K562 (cell line): ENCODE measurements around the gene TMEM150A. TPM values are rescaled to one million over a fixed set of nuclear protein-coding genes. Genes with fewer than 3 reads are reported as not detected.

Experiments
- ATAC-seq: fragments of 200-7000 bp; cut with Tn5 transposase; 3 replicates; pipeline ENCODE4 v1.9.1; 2020; ENCODE audit warnings: moderate library complexity
- BruUV-seq: library from RNA; stranded (reverse); fragments of 400-500 nt; replicated peaks from 2 replicates; lab custom pipeline; 2021; lab: Mats Ljungman, UMichigan
- CTCF ChIA-PET: fragments of 300-600 bp; formaldehyde crosslinking; extraction: SDS; loops from one replicate; lab custom pipeline; 2021; ENCODE audit warnings: low intra/inter-chr PET ratio; lab: Yijun Ruan, JAX
- POLR2A ChIA-PET: fragments of 300-600, 350-650 bp; sonication (Branson Sonifier 250); formaldehyde crosslinking; extraction: SDS; loops from one replicate; lab custom pipeline; 2021; ENCODE audit warnings: antibody characterized with exemption, inconsistent platforms; lab: Yijun Ruan, JAX
- DNase-seq, 4 experiments: peaks; one replicate each; pipeline versions ENCODE4 v3.0.0 to v3.0.0-alpha.2; 2011 to 2018; ENCODE audit warnings: low spot score in 3 of 4, mixed read lengths in 3 of 4; ENCODE audit errors: extremely low read depth in 1 of 4
- FAIRE-seq: peaks from 2 replicates; lab custom pipeline; 2011; peaks lifted over from hg19 to GRCh38; lab: Jason Lieb, UNC
- H2AFZ ChIP-seq: 2 replicates; pipeline ENCODE4 v1.6.0; 2011; ENCODE audit warnings: low read depth, low read length, control low read depth, inconsistent platforms
- H3K27ac ChIP-seq: fragments of 200-600 bp; 3 replicates; pipeline ENCODE4 v1.8.0; 2011; ENCODE audit warnings: low read depth, mild to moderate bottlenecking, control low read depth, inconsistent platforms, low read length, moderate library complexity, mixed read lengths; ENCODE audit errors: extremely low read depth
- H3K27me3 ChIP-seq, 2 experiments: fragments of 300-600 bp in 1 of 2; 2 replicates in 1 of 2; 3 replicates in 1 of 2; pipeline versions ENCODE4 v1.6.0 to v1.8.0; 2011; ENCODE audit warnings: inconsistent platforms in 2 of 2, low read length in 2 of 2, mild to moderate bottlenecking in 1 of 2, mixed read lengths in 1 of 2, moderate library complexity in 1 of 2; ENCODE audit not compliant: control insufficient read depth in 2 of 2, insufficient read depth in 2 of 2
- H3K36me3 ChIP-seq: fragments of 300-600 bp; 3 replicates; pipeline ENCODE4 v1.8.0; 2011; ENCODE audit warnings: mild to moderate bottlenecking, low read length, inconsistent platforms; ENCODE audit not compliant: control insufficient read depth, insufficient read depth
- H3K4me1 ChIP-seq, 2 experiments: fragments of 200-600 bp in 1 of 2; replicated peaks in 1 of 2; 2 replicates in 1 of 2; 3 replicates in 1 of 2; pipeline versions ENCODE4 v1.5.1 to v1.8.0; 2011; ENCODE audit warnings: inconsistent platforms in 2 of 2, low read length in 2 of 2, mild to moderate bottlenecking in 1 of 2, mixed read lengths in 1 of 2, moderate library complexity in 1 of 2; ENCODE audit not compliant: control insufficient read depth in 2 of 2, insufficient read depth in 2 of 2
- H3K4me2 ChIP-seq: 2 replicates; pipeline ENCODE4 v1.6.1; 2011; ENCODE audit warnings: low read length, control low read depth, inconsistent platforms, mixed read lengths; ENCODE audit not compliant: insufficient read depth
- H3K4me3 ChIP-seq: fragments of 200-600 bp; sonication (generic), shearing (Covaris generic); 2 replicates; pipeline ENCODE4 v1.5.1; 2016; ENCODE audit warnings: control low read depth, inconsistent platforms
- H3K79me2 ChIP-seq: fragments of 200-600 bp; 3 replicates; pipeline ENCODE4 v1.8.0; 2011; ENCODE audit warnings: low read length, inconsistent platforms; ENCODE audit not compliant: control insufficient read depth, insufficient read depth
- H3K9ac ChIP-seq, 2 experiments: 2 replicates each; pipeline versions ENCODE4 v1.6.0 to v1.6.1; 2011; ENCODE audit warnings: low read depth in 2 of 2, low read length in 2 of 2, control low read depth in 1 of 2, inconsistent platforms in 1 of 2, mild to moderate bottlenecking in 1 of 2, mixed read lengths in 1 of 2; ENCODE audit not compliant: insufficient read depth in 1 of 2
- H3K9me1 ChIP-seq: one replicate; pipeline ENCODE4 v1.6.0; 2011; ENCODE audit warnings: inconsistent platforms, mild to moderate bottlenecking, low read length, moderate library complexity; ENCODE audit not compliant: control insufficient read depth, insufficient read depth
- H3K9me3 ChIP-seq: replicated peaks from 2 replicates; pipeline ENCODE4 v1.5.1; 2011; ENCODE audit warnings: low read depth, low read length, inconsistent platforms; ENCODE audit not compliant: control insufficient read depth, insufficient read depth
- H4K20me1 ChIP-seq: replicated peaks from 2 replicates; pipeline ENCODE4 v1.6.1; 2011; ENCODE audit warnings: low read length, inconsistent platforms, mixed read lengths; ENCODE audit not compliant: control insufficient read depth, insufficient read depth
- CBFA2T3 ChIP-seq: fragments of 450-650 bp; IDR thresholded peaks from 2 replicates; pipeline ENCODE4 v1.6.1; 2017
- DIDO1 ChIP-seq: fragments of 450-650 bp; IDR thresholded peaks from 2 replicates; pipeline ENCODE4 v1.6.1; 2016; ENCODE audit warnings: low read depth, missing biosample characterization, missing genetic modification characterization
- ERF ChIP-seq: fragments of 450-650 bp; formaldehyde crosslinking; IDR thresholded peaks from 2 replicates; pipeline ENCODE4 v1.4.0; 2020; ENCODE audit warnings: mild to moderate bottlenecking, mixed read lengths
- GATAD2A ChIP-seq: fragments of 450-650 bp; IDR thresholded peaks from 2 replicates; pipeline ENCODE4 v1.6.1; 2017
- GTF2A2 ChIP-seq: IDR thresholded peaks from 2 replicates; pipeline ENCODE4 v1.6.1; 2016; ENCODE audit warnings: mild to moderate bottlenecking, missing genetic modification characterization, missing compliant biosample characterization
- HEY1 ChIP-seq: fragments of 250-450 bp; sonication (Bioruptor Pico); IDR thresholded peaks from 2 replicates; pipeline ENCODE4 v1.5.0; 2020; ENCODE audit warnings: mild to moderate bottlenecking, moderate library complexity, borderline replicate concordance
- HNRNPLL ChIP-seq: fragments of 200-400 bp; formaldehyde crosslinking; IDR thresholded peaks from 2 replicates; pipeline ENCODE4 v1.6.1; 2017; ENCODE audit warnings: low read length, low read depth, mild to moderate bottlenecking; ENCODE audit not compliant: poor library complexity, severe bottlenecking
- IRF2 ChIP-seq: sonication (generic); formaldehyde crosslinking; IDR thresholded peaks from 2 replicates; pipeline ENCODE4 v1.8.1; 2022; ENCODE audit warnings: mild to moderate bottlenecking, missing genetic modification reagents
- L3MBTL2 ChIP-seq: fragments of 450-650 bp; IDR thresholded peaks from 2 replicates; pipeline ENCODE4 v1.6.1; 2016; ENCODE audit warnings: mild to moderate bottlenecking, moderate library complexity
- MED1 ChIP-seq: sonication (generic); formaldehyde crosslinking; IDR thresholded peaks from 2 replicates; pipeline ENCODE4 v1.8.1; 2023; ENCODE audit warnings: missing genetic modification reagents, borderline replicate concordance
- MEF2A ChIP-seq: IDR thresholded peaks from 2 replicates; pipeline ENCODE4 v1.6.1; 2011; ENCODE audit warnings: low read depth, mild to moderate bottlenecking, low read length, moderate library complexity; ENCODE audit not compliant: control insufficient read depth
- MYNN ChIP-seq, 2 experiments: sonication (generic); formaldehyde crosslinking in 1 of 2; IDR thresholded peaks; 2 replicates each; pipeline versions ENCODE4 v1.5.0 to v1.6.1; 2016 to 2020; ENCODE audit warnings: antibody characterized with exemption in 1 of 2, missing genetic modification reagents in 1 of 2
- NFIX ChIP-seq: fragments of 250-450 bp; sonication (Bioruptor Pico); IDR thresholded peaks from 2 replicates; pipeline ENCODE4 v1.4.0; 2020; ENCODE audit warnings: low read depth, mild to moderate bottlenecking, moderate library complexity
- TBP ChIP-seq: optimal IDR thresholded peaks from 2 replicates; pipeline ENCODE3; 2011; ENCODE audit warnings: low read depth, low read length, improper control_type of control experiment
- ZFP30 ChIP-seq: fragments of 250-450 bp; sonication (Bioruptor Pico); IDR thresholded peaks from 2 replicates; pipeline ENCODE4 v1.8.0; 2022; ENCODE audit warnings: moderate library complexity, mild to moderate bottlenecking, inconsistent platforms, borderline replicate concordance
- ZNF780A ChIP-seq: fragments of 250-450 bp; sonication (Bioruptor Pico); IDR thresholded peaks from 2 replicates; pipeline ENCODE4 v1.5.0; 2021; ENCODE audit warnings: mild to moderate bottlenecking
- whole genome bisulfite sequencing: fragments of 100-300 bp; shearing (Covaris generic); methylation state at CpG from one replicate; pipeline ENCODE4 v1.1.6; 2016; ENCODE audit warnings: low coverage, mixed read lengths; ENCODE audit not compliant: insufficient coverage; ENCODE audit errors: missing lambda C conversion rate; 5-methylcytosine and 5-hydroxymethylcytosine counted together
- in situ Hi-C: fragments of 300-500 bp; cut with MboI; formaldehyde crosslinking; loops from 4 replicates; pipeline ENCODE4 v1.15.0; 2018; ENCODE audit warnings: inconsistent platforms, mixed read lengths
- intact Hi-C: fragments of 100-400 bp; cut with micrococcal nuclease; formaldehyde crosslinking; loops from 2 replicates; pipeline ENCODE4 v1.14.2; 2022
- polyA plus RNA-seq, 8 experiments: library from polyadenylated mRNA; depleted of rRNA in 4 of 8; stranded (reverse) in 5 of 8; unstranded in 3 of 8; fragments of >200 nt; fragmentation: Nextera tagmentation in 2 of 8; fragmentation: Illumina TruSeq in 1 of 8; extraction: Ambion mirVana in 2 of 8; extraction: Trizol in 1 of 8; gene quantifications; 2 replicates each; pipeline versions ENCODE4 v1.2.1 to v1.2.3, GENCODE V29; 2011 to 2014; ENCODE audit warnings: inconsistent platforms in 1 of 8, missing spikeins in 1 of 8
- total RNA-seq, 7 experiments: library from RNA; depleted of rRNA in 6 of 7; stranded (reverse); fragments of >200 nt in 6 of 7; fragmentation: Illumina TruSeq in 2 of 7; extraction: Trizol in 2 of 7; gene quantifications; 2 replicates each; pipeline versions ENCODE4 v1.2.1 to v1.2.3, GENCODE V29; 2011 to 2021; ENCODE audit warnings: low replicate concordance in 1 of 7
- TF ChIP-seq, protein P1 (sequence below): fragments of 250-450 bp; sonication (Bioruptor Pico); IDR thresholded peaks from 2 replicates; pipeline ENCODE4 v1.8.0; 2022; ENCODE audit warnings: inconsistent platforms, mild to moderate bottlenecking, moderate library complexity, borderline replicate concordance
- TF ChIP-seq, protein P2 (sequence below), 2 experiments: fragments of 450-650 bp in 1 of 2; IDR thresholded peaks; 2 replicates each; pipeline ENCODE4 v1.6.1; 2011 to 2017; ENCODE audit warnings: low read depth in 2 of 2, antibody characterized with exemption in 1 of 2, borderline replicate concordance in 1 of 2, low read length in 1 of 2, mild to moderate bottlenecking in 1 of 2, mixed read lengths in 1 of 2; ENCODE audit not compliant: control insufficient read depth in 1 of 2

TMEM150A gene
- total and polyA plus RNA-seq, 9 of the 15 experiments (the other 6 are each of a cell fraction or from before 2014, with no cell fraction given) = 3.9 to 17.1 (median 8.4) TPM

- no peak for TF ChIP-seq L3MBTL2
- TF ChIP-seq, protein P1, sequence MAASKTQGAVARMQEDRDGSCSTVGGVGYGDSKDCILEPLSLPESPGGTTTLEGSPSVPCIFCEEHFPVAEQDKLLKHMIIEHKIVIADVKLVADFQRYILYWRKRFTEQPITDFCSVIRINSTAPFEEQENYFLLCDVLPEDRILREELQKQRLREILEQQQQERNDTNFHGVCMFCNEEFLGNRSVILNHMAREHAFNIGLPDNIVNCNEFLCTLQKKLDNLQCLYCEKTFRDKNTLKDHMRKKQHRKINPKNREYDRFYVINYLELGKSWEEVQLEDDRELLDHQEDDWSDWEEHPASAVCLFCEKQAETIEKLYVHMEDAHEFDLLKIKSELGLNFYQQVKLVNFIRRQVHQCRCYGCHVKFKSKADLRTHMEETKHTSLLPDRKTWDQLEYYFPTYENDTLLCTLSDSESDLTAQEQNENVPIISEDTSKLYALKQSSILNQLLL (CRISPR knock-in tag) = no peak
- TF ChIP-seq, protein P2, sequence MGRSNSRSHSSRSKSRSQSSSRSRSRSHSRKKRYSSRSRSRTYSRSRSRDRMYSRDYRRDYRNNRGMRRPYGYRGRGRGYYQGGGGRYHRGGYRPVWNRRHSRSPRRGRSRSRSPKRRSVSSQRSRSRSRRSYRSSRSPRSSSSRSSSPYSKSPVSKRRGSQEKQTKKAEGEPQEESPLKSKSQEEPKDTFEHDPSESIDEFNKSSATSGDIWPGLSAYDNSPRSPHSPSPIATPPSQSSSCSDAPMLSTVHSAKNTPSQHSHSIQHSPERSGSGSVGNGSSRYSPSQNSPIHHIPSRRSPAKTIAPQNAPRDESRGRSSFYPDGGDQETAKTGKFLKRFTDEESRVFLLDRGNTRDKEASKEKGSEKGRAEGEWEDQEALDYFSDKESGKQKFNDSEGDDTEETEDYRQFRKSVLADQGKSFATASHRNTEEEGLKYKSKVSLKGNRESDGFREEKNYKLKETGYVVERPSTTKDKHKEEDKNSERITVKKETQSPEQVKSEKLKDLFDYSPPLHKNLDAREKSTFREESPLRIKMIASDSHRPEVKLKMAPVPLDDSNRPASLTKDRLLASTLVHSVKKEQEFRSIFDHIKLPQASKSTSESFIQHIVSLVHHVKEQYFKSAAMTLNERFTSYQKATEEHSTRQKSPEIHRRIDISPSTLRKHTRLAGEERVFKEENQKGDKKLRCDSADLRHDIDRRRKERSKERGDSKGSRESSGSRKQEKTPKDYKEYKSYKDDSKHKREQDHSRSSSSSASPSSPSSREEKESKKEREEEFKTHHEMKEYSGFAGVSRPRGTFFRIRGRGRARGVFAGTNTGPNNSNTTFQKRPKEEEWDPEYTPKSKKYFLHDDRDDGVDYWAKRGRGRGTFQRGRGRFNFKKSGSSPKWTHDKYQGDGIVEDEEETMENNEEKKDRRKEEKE (IDR thresholded peaks at IDR 0.05; ENCODE audit: borderline replicate concordance in 1 of 2, control insufficient read depth in 1 of 2, low read depth in 2 of 2, low read length in 1 of 2) = no peak
- TF ChIP-seq ERF (CRISPR knock-in tag) = no peak
- TF ChIP-seq CBFA2T3 = no peak
- TF ChIP-seq, all 486 proteins: peak for 0
These were observed 52.7 kb downstream of the TMEM150A start (continued) for GRCh38 chr2:85549826-85550225.

- CTCF ChIA-PET = interaction anchor here (4.5 kb wide), 1 partner anchor 128 kb away, joined by 63 read pairs; no protein-coding TSS in a partner anchor
- FAIRE-seq (no peak), ATAC-seq (no peak), DNase-seq (no peak)
- Histone ChIP-seq H3K27me3 (no peaks in the 10 kb centered on the region), H4K20me1 (peaks cover 6% of the 10 kb centered on the region), H3K36me3 (peaks cover 69% of the 10 kb centered on the region), H3K4me3 (no peak overlapping the region), H3K27ac (no peak overlapping the region), H3K79me2 (0 out of 3 replicates have a peak, but pooled peaks cover 2% of the 10 kb centered on the region), H3K4me2 (no peak overlapping the region), H3K9me1 (no peaks in the 10 kb centered on the region), H3K4me1 (no peaks in the 10 kb centered on the region; a peak in 1 of 5 replicates), H2AFZ (no peak overlapping the region), H3K9ac (no peak overlapping the region), H3K9me3 (no peaks in the 10 kb centered on the region)
- intact Hi-C loops = no loop called here
- WGBS = 91% methylated on average over 10 of the region's 10 CpGs
- BruUV-seq = no TSS peak
- POLR2A ChIA-PET = interaction anchor here (0.6 to 24.3 kb wide), 14 partner anchors 4 to 222 kb away, joined by 3 to 1576 read pairs (median 5); partner anchors contain the start of genes CAPG, GGCX, MAT2A and SH2D6
- in situ Hi-C loops = no loop called here
- no peak for TF ChIP-seq HNRNPLL
- no peak for TF ChIP-seq MEF2A
- no peak for TF ChIP-seq TBP
- no peak for TF ChIP-seq IRF2 (CRISPR knock-in tag)
- no peak for TF ChIP-seq GATAD2A
- no peak for TF ChIP-seq GTF2A2
- no peak for TF ChIP-seq ZFP30
- no peak for TF ChIP-seq NFIX (CRISPR knock-in tag)
- no peak for TF ChIP-seq MED1 (CRISPR knock-in tag)
- no peak for TF ChIP-seq DIDO1 (tag)
- no peak for TF ChIP-seq MYNN (IDR thresholded peaks at IDR 0.05)
- no peak for TF ChIP-seq MYNN (CRISPR knock-in tag; IDR thresholded peaks at IDR 0.05)
- no peak for TF ChIP-seq ZNF780A
- TF ChIP-seq HEY1 (CRISPR knock-in tag) = no peak
These were observed 53.4 kb downstream of the TMEM150A start for GRCh38 chr2:85549095-85549494.
